Measurements from ENCODE around the gene KCNK3. TPM values are rescaled to one million over a fixed set of nuclear protein-coding genes. Genes with fewer than 3 reads are reported as not detected.

The KCNK3 gene
- total and polyA plus RNA-seq, 2 donors (not counting 3 experiments of a cell fraction or from before 2014, with no cell fraction given): not detected

DNA sequence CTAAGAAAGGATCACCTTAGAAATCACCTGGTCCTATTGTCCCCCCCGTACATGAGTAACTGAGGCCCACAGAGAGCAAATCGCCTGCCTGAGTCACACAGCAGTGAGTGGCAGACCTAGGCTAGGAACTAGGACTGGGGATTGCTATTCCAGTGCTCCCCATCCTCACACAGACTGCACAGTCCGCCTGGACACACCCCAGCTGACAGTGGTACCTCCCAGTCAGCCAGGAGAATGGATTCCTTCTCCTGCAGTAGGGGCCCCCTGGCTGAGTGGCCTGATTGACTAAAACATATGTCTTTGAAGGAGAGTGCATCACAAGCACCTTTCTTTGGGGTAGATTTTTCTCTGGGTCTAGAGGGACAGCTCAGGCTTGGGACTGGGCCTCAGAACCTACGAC is 39.2 kb downstream of the KCNK3 start:
- Histone ChIP-seq H3K9me3 (replicated peaks; ENCODE audit: control insufficient read depth, insufficient read depth, low read length) (no peaks in the 10 kb centered on the region), H3K4me2 (ENCODE audit: insufficient read depth, low read length) (no peak overlapping the region), H3K27me3 (ENCODE audit: control insufficient read depth in 2 of 2, insufficient read depth in 2 of 2, low read length in 2 of 2) (peaks cover 0 to 10% of the 10 kb centered on the region in 2 experiments), H3K79me2 (ENCODE audit: control insufficient read depth, insufficient read depth, low read length) (no peaks in the 10 kb centered on the region), H3K4me1 (ENCODE audit: control insufficient read depth, extremely low read depth, insufficient read depth, low read length) (peaks cover 3% of the 10 kb centered on the region), H3K9me1 (replicated peaks; ENCODE audit: control insufficient read depth, extremely low read depth, insufficient read depth, low read length) (no peaks in the 10 kb centered on the region), H4K20me1 (replicated peaks; ENCODE audit: control insufficient read depth, extremely low read depth, insufficient read depth, low read length) (no peaks in the 10 kb centered on the region), H3K27ac (ENCODE audit: insufficient read depth, low read depth, low read length) (no peak overlapping the region), H3K36me3 (ENCODE audit: control insufficient read depth in 2 of 2, extremely low read depth in 1 of 2, insufficient read depth in 2 of 2, low read length in 2 of 2) (no peaks in the 10 kb centered on the region), H2AFZ (ENCODE audit: low read depth, low read length) (no peak overlapping the region), H3K4me3 (replicated peaks in 1 of 3; ENCODE audit: insufficient read depth in 1 of 3, low read depth in 1 of 3, low read length in 3 of 3) (no peak overlapping the region), H3K9ac (replicated peaks; ENCODE audit: extremely low read depth, insufficient read depth, low read length) (no peak overlapping the region)
- ChIA-PET CTCF (interaction anchor here (0.7 to 5.4 kb wide), 7 partner anchors 11 to 154 kb away, joined by 3 to 39 read pairs (median 3); no protein-coding TSS in a partner anchor), POLR2A (no interaction called here)
- DNase-seq (ENCODE audit: low read depth, low spot score) (no peak), FAIRE-seq (no peak)
- TF ChIP-seq JUN (IDR thresholded peaks at IDR 0.05; ENCODE audit: borderline replicate concordance, insufficient read depth, insufficient read length, low read depth): no peak
- TF ChIP-seq EZH2 (IDR thresholded peaks at IDR 0.05; ENCODE audit: borderline replicate concordance, low read depth, low read length, severe bottlenecking): no peak
- TF ChIP-seq MYC (IDR thresholded peaks at IDR 0.05; ENCODE audit: low read depth, low read length): no peak
- TF ChIP-seq POLR2AphosphoS5 (IDR thresholded peaks at IDR 0.05; ENCODE audit: insufficient read depth, low read depth, low read length): no peak
- TF ChIP-seq, protein P1, sequence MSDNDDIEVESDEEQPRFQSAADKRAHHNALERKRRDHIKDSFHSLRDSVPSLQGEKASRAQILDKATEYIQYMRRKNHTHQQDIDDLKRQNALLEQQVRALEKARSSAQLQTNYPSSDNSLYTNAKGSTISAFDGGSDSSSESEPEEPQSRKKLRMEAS (IDR thresholded peaks at IDR 0.05; ENCODE audit: insufficient read depth, insufficient read length): no peak
- no peak for TF ChIP-seq FOS (IDR thresholded peaks at IDR 0.05; ENCODE audit: borderline replicate concordance, insufficient read depth, low read length)
- intact Hi-C loops (cut with micrococcal nuclease) (no loop called here), dilution Hi-C loops (cut with MboI; ENCODE audit: extremely low pct_ligation_motif_present, low sequenced_read_pairs) (no loop called here)
- no TSS peak for BruUV-seq (replicated peaks)

GRCh38 chr2:26732446-26732845 is 39.9 kb downstream of the KCNK3 start:
- TF ChIP-seq FOS (IDR thresholded peaks at IDR 0.05; ENCODE audit: borderline replicate concordance, insufficient read depth, low read length): no peak
- TF ChIP-seq JUN (IDR thresholded peaks at IDR 0.05; ENCODE audit: borderline replicate concordance, insufficient read depth, insufficient read length, low read depth): no peak
- TF ChIP-seq EZH2 (IDR thresholded peaks at IDR 0.05; ENCODE audit: borderline replicate concordance, low read depth, low read length, severe bottlenecking): no peak
- TF ChIP-seq POLR2A (IDR thresholded peaks at IDR 0.05; ENCODE audit: low read depth, low read length): no peak
- TF ChIP-seq, protein P1 (IDR thresholded peaks at IDR 0.05; ENCODE audit: insufficient read depth, insufficient read length): no peak
- TF ChIP-seq GATA2 (IDR thresholded peaks at IDR 0.05; ENCODE audit: insufficient read depth, insufficient read length, low read depth, low read length): no peak
- no peak for TF ChIP-seq POLR2AphosphoS5 (IDR thresholded peaks at IDR 0.05; ENCODE audit: insufficient read depth, low read depth, low read length)
- TF ChIP-seq MYC (IDR thresholded peaks at IDR 0.05; ENCODE audit: low read depth, low read length): no peak
- no peak for TF ChIP-seq CTCF (IDR thresholded peaks at IDR 0.05; ENCODE audit: extremely low read depth in 1 of 2, insufficient read depth in 1 of 2, low read depth in 1 of 2, low read length in 2 of 2)
- DNase-seq (ENCODE audit: low read depth, low spot score): no peak
- no peaks in the 10 kb centered on the region for H3K9me1 ChIP-seq (replicated peaks; ENCODE audit: control insufficient read depth, extremely low read depth, insufficient read depth, low read length)
- intact Hi-C loops (cut with micrococcal nuclease) (no loop called here), dilution Hi-C loops (cut with MboI; ENCODE audit: extremely low pct_ligation_motif_present, low sequenced_read_pairs) (no loop called here)
- no peaks in the 10 kb centered on the region for H4K20me1 ChIP-seq (replicated peaks; ENCODE audit: control insufficient read depth, extremely low read depth, insufficient read depth, low read length)
- H3K79me2 ChIP-seq (ENCODE audit: control insufficient read depth, insufficient read depth, low read length): no peaks in the 10 kb centered on the region
- H3K9me3 ChIP-seq (replicated peaks; ENCODE audit: control insufficient read depth, insufficient read depth, low read length): no peaks in the 10 kb centered on the region
- no peak overlapping the region for H3K27ac ChIP-seq (ENCODE audit: insufficient read depth, low read depth, low read length)
- no peaks in the 10 kb centered on the region for H3K36me3 ChIP-seq (ENCODE audit: control insufficient read depth in 2 of 2, extremely low read depth in 1 of 2, insufficient read depth in 2 of 2, low read length in 2 of 2)
- ChIA-PET POLR2A (no interaction called here), CTCF (interaction anchor here (0.7 to 5.4 kb wide), 5 partner anchors 12 to 135 kb away, joined by 3 to 39 read pairs (median 3); no protein-coding TSS in a partner anchor)
- H3K4me1 ChIP-seq (ENCODE audit: control insufficient read depth, extremely low read depth, insufficient read depth, low read length): peaks cover 3% of the 10 kb centered on the region
- no TSS peak for BruUV-seq (replicated peaks)
- peaks cover 0 to 10% of the 10 kb centered on the region in 2 experiments for H3K27me3 ChIP-seq (ENCODE audit: control insufficient read depth in 2 of 2, insufficient read depth in 2 of 2, low read length in 2 of 2)
- no peak overlapping the region for H3K4me3 ChIP-seq (replicated peaks in 1 of 3; ENCODE audit: insufficient read depth in 1 of 3, low read depth in 1 of 3, low read length in 3 of 3)
- no peak overlapping the region for H3K4me2 ChIP-seq (ENCODE audit: insufficient read depth, low read length)
- no peak overlapping the region for H2AFZ ChIP-seq (ENCODE audit: low read depth, low read length)
- H3K9ac ChIP-seq (replicated peaks; ENCODE audit: extremely low read depth, insufficient read depth, low read length): no peak overlapping the region
- no peak for FAIRE-seq

All from endothelial cell of umbilical vein (primary cell).